Loucy (cell line): ENCODE measurements around the gene BTNL8.

ENCODE experiments used
- CTCF ChIP-seq: fragments of 200-600 bp; sonication (generic); conservative IDR thresholded peaks from 2 replicates; pipeline ENCODE4 v1.5.1; 2014; ENCODE audit warnings: mild to moderate bottlenecking, antibody characterized with exemption, low read length
- EZH2phosphoT487 ChIP-seq: fragments of 200-600 bp; IDR thresholded peaks from 2 replicates; pipeline ENCODE4 v1.6.1; 2018; ENCODE audit warnings: antibody characterized with exemption, mild to moderate bottlenecking, moderate library complexity, borderline replicate concordance

GRCh38 chr5:180970875-180971274, 71.9 kb downstream of the BTNL8 start:
- TF ChIP-seq CTCF: no peak
- TF ChIP-seq EZH2phosphoT487: no peak
